Medulla oblongata (tissue), 1 donor: ENCODE data around the gene FN3KRP.

Experiments used
- DNase-seq: peaks from one replicate; pipeline ENCODE4 v3.0.0-alpha.2; 2015; ENCODE audit errors: extremely low spot score

FN3KRP gene

GRCh38 chr17:82687375-82687861, 29.1 kb upstream of the FN3KRP start:
- DNase-seq, result peak; percentile 78

GRCh38 chr17:82687871-82688270, 28.6 kb upstream of the FN3KRP start:
- DNase-seq, result no peak

- no peak for DNase-seq
These were observed 27.4 kb upstream of the FN3KRP start for GRCh38 chr17:82689077-82689476.

- peak; percentile 86 for DNase-seq
These were observed 25.6 kb upstream of the FN3KRP start for GRCh38 chr17:82690786-82691489.

GRCh38 chr17:82691714-82692113, 24.8 kb upstream of the FN3KRP start:
- no peak for DNase-seq

- no peak for DNase-seq
These were observed 24.2 kb upstream of the FN3KRP start for GRCh38 chr17:82692268-82692667.

GRCh38 chr17:82693168-82693867, 23.2 kb upstream of the FN3KRP start:
- DNase-seq, result no peak

- DNase-seq, result no peak
These were observed 21.9 kb upstream of the FN3KRP start for GRCh38 chr17:82694647-82695046.

- no peak for DNase-seq
These were observed 20.2 kb upstream of the FN3KRP start for GRCh38 chr17:82696259-82696658.

- DNase-seq, result no peak
These were observed 19.3 kb upstream of the FN3KRP start for GRCh38 chr17:82696916-82697807.

GRCh38 chr17:82697808-82698064, 18.8 kb upstream of the FN3KRP start:
- no peak for DNase-seq

GRCh38 chr17:82698065-82698973, 18.2 kb upstream of the FN3KRP start, which contains the start of gene RAB40B:
Gene RAB40B, minus strand, starts transcription at chr17:82698698. Its CDS starts 102 bp downstream, at chr17:82698596.
- peak; percentile 99 for DNase-seq

- no peak for DNase-seq
These were observed 17.5 kb upstream of the FN3KRP start for GRCh38 chr17:82698974-82699442.

GRCh38 chr17:82699551-82699950, 17.0 kb upstream of the FN3KRP start:
- DNase-seq, result no peak

GRCh38 chr17:82702231-82702927, 14.1 kb upstream of the FN3KRP start:
- DNase-seq, result no peak

- DNase-seq, result no peak
These were observed 13.3 kb upstream of the FN3KRP start for GRCh38 chr17:82703036-82703745.

- no peak for DNase-seq
These were observed 12.3 kb upstream of the FN3KRP start for GRCh38 chr17:82703935-82704865.

- no peak for DNase-seq
These were observed 11.6 kb upstream of the FN3KRP start for GRCh38 chr17:82704886-82705285.

- DNase-seq, result no peak
These were observed 10.8 kb upstream of the FN3KRP start for GRCh38 chr17:82705756-82706155.
